GM04503 (cell line): ENCODE data around the gene LIMS2.

Source experiments
- DNase-seq: peaks from one replicate; pipeline ENCODE4 v3.0.0-alpha.2; 2012; ENCODE audit warnings: low read depth

Gene LIMS2

GRCh38 chr2:127658641-127659407, 16.5 kb downstream of the LIMS2 start:
- DNase-seq, result no peak

DNA sequence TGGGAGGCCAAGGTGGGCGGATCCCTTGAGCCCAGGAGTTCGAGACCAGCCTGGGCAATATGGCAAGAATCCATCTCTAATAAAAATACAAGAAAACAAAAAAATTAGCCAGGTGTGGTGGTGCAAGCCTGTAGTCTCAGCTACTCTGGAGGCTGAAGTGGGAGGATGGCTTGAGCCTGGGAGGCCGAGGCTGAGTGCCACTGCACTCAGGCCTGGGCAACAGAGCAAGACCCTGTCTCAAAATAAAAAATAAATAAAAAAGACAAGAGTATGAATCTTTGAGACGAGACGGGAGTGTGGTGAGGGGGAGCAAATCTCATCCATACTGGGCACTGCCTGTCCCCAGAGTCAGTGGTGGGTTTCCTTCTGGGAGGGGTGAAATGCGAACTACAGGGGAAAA, 17.2 kb downstream of the LIMS2 start:
- DNase-seq, result no peak

DNA sequence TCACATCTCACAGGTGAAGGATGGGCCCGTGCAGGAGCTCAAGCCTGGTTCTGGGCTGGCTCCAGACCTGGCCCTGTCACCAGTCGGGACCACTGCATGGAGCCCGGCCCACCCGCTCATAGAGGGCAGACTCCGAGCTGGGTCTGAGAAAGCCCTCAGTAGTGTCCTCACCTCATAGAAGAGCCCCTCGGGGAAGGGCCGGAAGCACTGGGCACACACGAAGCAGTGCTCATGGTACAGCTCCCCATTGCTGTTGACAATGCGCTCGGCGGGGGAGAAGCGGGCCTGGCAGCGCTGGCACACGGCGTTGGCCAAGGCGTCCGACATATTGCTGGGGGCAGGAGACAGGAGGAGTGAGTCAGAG, 18.1 kb downstream of the LIMS2 start:
- no peak for DNase-seq

- DNase-seq, result no peak
Measured at GRCh38 chr2:127656569-127657231, 18.6 kb downstream of the LIMS2 start.

- DNase-seq, result no peak
Measured at GRCh38 chr2:127655209-127656073, 19.9 kb downstream of the LIMS2 start.

DNA sequence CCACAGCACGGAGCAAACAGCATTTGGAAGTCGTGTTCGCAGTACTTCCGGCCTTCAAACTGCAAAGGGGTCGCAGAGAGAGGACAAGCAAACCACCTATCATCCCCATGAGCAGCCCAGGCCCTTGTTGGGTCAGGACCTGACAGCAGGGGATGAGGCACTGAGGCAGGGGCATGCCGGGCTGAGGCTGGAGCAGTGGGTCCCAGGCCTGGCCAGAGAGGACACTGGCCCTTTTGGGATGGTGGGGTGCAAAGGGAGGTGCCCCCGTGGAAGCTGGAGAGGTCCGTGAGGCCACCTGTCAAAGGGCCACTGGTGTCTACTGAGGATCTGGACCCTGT, 20.5 kb downstream of the LIMS2 start:
- no peak for DNase-seq

- DNase-seq, result no peak
Measured at GRCh38 chr2:127654084-127654837, 21.1 kb downstream of the LIMS2 start.

DNA sequence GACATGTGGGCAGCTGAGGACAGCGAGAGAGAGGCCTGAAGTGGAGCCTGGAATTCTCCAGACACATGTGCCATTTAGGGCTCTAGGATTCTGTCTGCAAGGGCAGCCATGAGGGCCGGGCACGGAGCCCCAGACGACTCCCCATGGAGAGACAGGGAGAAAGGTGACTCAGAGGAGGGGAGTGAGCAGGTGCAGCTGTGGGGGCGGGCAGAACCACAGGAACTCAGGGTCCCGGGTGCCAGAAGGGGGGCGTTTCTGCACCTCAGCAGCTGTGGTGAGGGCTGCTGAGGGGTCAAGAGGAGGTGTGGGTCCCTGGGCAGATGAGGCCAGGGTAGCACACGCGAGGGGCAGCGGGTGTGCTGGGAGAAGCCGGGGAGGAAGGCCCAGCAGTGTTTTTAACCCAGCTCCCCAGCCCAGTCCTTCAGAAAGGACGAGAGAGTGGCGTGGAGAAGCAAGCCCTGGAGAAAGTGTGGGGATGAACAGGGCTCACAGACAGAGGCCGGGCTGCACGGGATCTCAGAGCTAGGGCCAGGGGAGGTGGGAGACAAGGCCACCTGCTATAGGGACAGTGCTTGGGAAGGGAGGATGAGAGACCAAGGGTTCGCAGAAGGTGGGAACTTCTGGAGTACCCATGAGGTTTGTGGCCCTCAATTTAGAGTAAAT, 21.8 kb downstream of the LIMS2 start:
- DNase-seq, result no peak

GRCh38 chr2:127652786-127653357, 22.5 kb downstream of the LIMS2 start:
- no peak for DNase-seq

DNA sequence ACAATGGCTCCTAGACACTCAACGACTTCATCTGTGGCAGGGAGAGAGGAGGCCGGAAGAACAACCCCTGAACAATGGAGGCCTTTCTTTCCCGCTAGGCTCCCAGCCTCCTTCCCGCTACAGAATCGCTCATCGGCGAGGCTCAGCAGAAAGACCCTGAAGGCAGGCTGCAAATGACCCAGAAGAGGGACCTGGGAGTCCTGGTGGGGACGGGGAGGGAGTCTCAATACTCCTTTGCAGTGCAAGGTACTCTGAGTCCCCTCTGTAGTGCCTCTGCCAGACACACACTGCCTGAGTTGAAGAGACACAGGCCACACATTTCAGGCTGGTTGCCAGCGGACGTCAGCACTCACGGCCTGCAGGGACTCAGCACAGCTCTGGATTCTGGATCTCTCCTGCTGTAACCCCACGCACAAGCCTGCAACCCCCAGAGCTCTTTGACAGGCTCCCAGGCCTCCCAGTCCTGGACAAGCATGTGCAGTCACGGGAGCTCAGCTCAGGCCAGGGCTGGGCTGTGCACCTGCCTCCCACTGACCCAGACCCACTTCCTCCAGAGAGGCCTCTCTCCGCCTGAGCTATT, 23.3 kb downstream of the LIMS2 start:
- no peak for DNase-seq

DNA sequence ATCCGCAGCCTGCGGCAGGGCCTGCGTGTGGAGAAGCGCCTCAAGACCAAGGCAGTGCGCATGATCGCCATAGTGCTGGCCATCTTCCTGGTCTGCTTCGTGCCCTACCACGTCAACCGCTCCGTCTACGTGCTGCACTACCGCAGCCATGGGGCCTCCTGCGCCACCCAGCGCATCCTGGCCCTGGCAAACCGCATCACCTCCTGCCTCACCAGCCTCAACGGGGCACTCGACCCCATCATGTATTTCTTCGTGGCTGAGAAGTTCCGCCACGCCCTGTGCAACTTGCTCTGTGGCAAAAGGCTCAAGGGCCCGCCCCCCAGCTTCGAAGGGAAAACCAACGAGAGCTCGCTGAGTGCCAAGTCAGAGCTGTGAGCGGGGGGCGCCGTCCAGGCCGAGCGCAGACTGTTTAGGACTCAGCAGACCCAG, 23.9 kb downstream of the LIMS2 start:
- DNase-seq, result no peak

DNA sequence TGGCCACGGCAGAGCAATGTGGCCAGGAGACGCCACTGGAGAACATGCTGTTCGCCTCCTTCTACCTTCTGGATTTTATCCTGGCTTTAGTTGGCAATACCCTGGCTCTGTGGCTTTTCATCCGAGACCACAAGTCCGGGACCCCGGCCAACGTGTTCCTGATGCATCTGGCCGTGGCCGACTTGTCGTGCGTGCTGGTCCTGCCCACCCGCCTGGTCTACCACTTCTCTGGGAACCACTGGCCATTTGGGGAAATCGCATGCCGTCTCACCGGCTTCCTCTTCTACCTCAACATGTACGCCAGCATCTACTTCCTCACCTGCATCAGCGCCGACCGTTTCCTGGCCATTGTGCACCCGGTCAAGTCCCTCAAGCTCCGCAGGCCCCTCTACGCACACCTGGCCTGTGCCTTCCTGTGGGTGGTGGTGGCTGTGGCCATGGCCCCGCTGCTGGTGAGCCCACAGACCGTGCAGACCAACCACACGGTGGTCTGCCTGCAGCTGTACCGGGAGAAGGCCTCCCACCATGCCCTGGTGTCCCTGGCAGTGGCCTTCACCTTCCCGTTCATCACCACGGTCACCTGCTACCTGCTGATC, 24.4 kb downstream of the LIMS2 start:
- DNase-seq, result no peak

- no peak for DNase-seq
Measured at GRCh38 chr2:127650041-127650784, 25.1 kb downstream of the LIMS2 start.

GRCh38 chr2:127649684-127650040, 25.7 kb downstream of the LIMS2 start:
- DNase-seq, result peak; percentile 27

DNA sequence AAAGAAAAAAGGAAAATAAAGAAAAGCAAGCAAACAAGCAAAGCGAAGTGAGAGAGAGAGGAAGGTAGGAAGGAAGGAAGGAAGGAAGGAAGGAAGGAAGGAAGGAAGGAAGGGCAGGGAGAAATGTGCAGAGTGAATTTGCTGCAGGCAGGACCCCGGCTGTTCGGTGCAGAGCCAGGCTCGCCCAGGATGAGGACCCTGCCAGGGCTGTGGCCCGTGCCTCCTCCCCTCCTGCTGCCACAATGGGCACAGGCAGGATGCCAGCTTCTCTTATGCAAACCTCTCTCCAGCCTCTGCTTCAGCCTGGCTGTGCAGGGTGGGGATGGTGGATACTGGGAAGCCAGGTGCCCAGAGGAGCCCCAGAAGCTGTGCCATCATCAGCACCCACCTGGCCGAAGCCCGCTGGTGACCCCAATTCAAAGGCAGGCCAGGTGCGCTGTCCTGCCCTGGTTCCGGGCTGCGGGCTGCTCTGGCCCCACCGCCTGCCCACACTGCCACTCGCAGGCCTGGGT, 26.2 kb downstream of the LIMS2 start:
- DNase-seq, result no peak

- DNase-seq, result no peak
Measured at GRCh38 chr2:127648321-127648720, 27.0 kb downstream of the LIMS2 start.

DNA sequence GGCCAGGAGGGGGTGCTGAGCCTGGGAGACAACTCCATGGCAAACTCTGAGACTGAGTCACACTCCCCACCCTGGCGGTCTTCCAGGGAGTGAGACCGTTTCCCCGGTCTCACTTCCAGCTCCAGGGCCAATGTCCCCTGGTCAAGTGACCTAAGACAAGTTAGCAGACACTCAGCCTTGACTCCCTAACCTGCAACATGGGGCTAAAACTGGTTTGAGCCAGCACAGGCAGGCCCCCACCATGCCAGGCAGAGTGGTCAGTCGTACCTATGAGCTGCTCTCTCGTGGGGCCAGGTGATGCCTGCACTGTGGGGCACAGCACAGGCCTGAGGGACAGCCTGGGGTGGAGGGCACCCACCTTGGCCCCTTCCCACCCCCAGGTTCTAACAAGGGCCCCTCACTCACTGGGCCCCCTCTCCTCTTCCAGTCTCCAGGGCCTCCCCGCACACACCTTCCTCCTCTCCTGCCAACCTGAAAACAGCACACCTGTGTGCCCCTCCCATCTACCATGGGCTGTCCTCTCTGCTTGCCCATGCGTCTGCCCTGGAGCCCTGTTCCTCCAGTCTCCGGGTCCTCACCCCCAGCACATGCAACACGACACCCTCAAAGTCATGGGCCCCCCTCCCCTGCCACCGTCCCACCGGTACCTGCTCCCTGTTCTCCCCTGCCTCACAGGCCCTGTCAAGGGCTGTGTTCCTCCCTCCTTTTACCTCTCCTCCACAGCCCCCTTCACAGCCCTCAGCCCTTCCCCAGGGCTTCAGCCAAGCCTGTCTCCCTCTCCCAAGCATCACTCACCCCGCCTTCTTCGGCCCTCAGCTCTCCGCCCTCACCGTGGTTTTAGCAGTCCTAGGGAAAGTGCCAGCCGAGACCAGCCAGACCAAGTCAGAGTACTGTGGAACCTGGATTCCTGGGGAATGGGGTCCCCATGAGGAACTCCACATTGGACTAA, 27.8 kb downstream of the LIMS2 start:
- DNase-seq, result no peak

DNA sequence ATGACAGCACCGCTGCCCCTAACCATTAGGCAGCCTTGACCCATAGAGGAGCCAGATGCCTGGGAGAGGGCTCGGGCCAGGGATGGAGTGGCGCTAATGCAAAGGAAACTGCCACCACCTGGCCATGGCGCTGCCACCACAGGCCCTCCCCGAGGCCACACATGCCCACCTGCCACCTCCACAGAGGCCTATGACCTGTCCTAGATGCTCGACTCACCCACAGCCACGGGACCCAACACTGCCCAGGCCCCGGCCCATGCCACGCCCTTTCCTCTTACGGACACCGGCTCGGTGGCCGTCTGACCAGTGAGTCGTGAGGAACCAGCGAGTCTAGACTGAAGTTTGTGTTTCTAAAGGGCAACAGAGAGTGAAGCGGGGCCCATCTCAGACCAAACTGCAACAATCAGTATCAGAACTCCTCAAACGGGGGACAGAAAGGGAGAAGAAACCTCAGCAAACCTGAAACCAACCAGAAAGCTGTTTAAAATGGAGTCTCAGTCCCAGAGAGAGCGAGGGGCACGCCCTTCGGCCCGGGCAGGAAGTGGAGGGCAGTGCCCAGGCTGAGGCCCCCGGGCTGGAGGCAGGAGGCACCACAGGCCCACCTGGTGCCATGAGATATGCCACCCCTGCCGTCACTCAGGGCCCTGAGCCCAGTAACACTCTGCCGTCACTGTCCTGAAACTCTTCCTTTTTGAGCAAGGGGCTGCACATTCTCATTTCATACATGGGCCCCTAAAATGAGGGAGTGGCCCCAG, 28.7 kb downstream of the LIMS2 start:
- no peak for DNase-seq
